Skeletal muscle tissue (tissue), 4 donors: ENCODE measurements around the gene RAPGEF4. TPM values are rescaled to one million over a fixed set of nuclear protein-coding genes. Genes with fewer than 3 reads are reported as not detected.
"Not testable (repeated sequence)": the region's sequence is repeated elsewhere in the genome, so short reads cannot be mapped to it uniquely, and the experiment has no call there.

ENCODE experiments used
- H3K27ac ChIP-seq: one replicate; pipeline ENCODE4 v1.7.0; 2013; ENCODE audit warnings: mild to moderate bottlenecking, low read depth, low read length, inconsistent platforms
- H3K27me3 ChIP-seq, 3 donors: one replicate each; pipeline ENCODE4 v1.7.0; 2013; ENCODE audit warnings: low read length in 3 of 3; ENCODE audit not compliant: control insufficient read depth in 3 of 3, insufficient read depth in 3 of 3
- H3K36me3 ChIP-seq, 3 donors: one replicate each; pipeline ENCODE4 v1.7.0; 2013; ENCODE audit warnings: low read length in 3 of 3; ENCODE audit not compliant: control insufficient read depth in 3 of 3, insufficient read depth in 3 of 3
- H3K4me1 ChIP-seq, 3 donors: one replicate each; pipeline ENCODE4 v1.7.0; 2013; ENCODE audit warnings: low read length in 3 of 3, mild to moderate bottlenecking in 3 of 3; ENCODE audit not compliant: control insufficient read depth in 3 of 3, insufficient read depth in 3 of 3
- H3K4me3 ChIP-seq, 3 donors: one replicate each; pipeline ENCODE4 v1.7.0; 2013; ENCODE audit warnings: low read length in 3 of 3
- H3K9ac ChIP-seq, 3 donors: one replicate each; pipeline ENCODE4 v1.7.0; 2013; ENCODE audit warnings: low read length in 3 of 3, mild to moderate bottlenecking in 3 of 3, moderate library complexity in 2 of 3, low read depth in 1 of 3
- H3K9me3 ChIP-seq, 3 donors: one replicate each; pipeline ENCODE4 v1.7.0; 2013; ENCODE audit warnings: low read length in 3 of 3; ENCODE audit not compliant: control insufficient read depth in 3 of 3
- total RNA-seq: library from RNA; depleted of rRNA; stranded (reverse); fragments of >200 nt; gene quantifications from one replicate; pipeline ENCODE4 v1.2.3, GENCODE V29; 2014
- donor health status: Osteomylitis.

RAPGEF4 gene
- total RNA-seq, 1 donor from 2014 or later, result 5.7 TPM

DNA sequence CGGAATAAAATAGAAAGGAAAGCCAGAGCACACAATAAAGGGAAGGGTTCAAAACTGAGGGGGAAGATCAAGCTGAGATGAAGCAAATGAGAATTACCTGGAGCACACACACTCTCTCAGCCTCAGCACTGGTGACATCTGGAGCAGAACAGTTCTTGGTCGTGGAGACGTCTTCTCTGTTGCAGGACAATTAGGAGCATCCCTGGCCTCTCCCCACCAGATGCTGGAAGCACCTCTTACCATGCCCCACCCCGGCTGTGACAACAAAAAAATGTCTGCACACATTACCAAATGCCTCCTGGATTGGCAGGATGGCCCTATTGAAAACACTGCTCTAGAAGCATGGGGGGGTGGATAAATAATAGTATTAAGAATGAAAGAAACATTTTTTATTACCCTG lies 296.4 kb downstream of the RAPGEF4 start:
- H3K4me3 ChIP-seq, result no peak overlapping the region
- peak overlapping the region; percentile 98 for H3K27ac ChIP-seq
- peak overlapping the region in 1 of 3 donors; percentile 41 for H3K9ac ChIP-seq
- H3K27me3 ChIP-seq, result no peaks in the 10 kb centered on the region
- peaks cover 41 to 52% (median 48%) of the 10 kb centered on the region in 3 donors for H3K4me1 ChIP-seq
- no peaks in the 10 kb centered on the region for H3K9me3 ChIP-seq
- no peaks in the 10 kb centered on the region for H3K36me3 ChIP-seq

- H3K9ac ChIP-seq, result no peak overlapping the region
- H3K27ac ChIP-seq, result peak overlapping the region; percentile 98
- no peaks in the 10 kb centered on the region for H3K27me3 ChIP-seq
- H3K36me3 ChIP-seq, result no peaks in the 10 kb centered on the region
- no peaks in the 10 kb centered on the region for H3K9me3 ChIP-seq
- no peak overlapping the region for H3K4me3 ChIP-seq
- peaks cover 41 to 58% (median 55%) of the 10 kb centered on the region in 3 donors for H3K4me1 ChIP-seq
Observed at GRCh38 chr2:173033084-173033483, 297.4 kb downstream of the RAPGEF4 start.

- H3K9ac ChIP-seq, result peak overlapping the region in 1 of 3 donors; percentile 34
- peaks cover 37 to 52% (median 49%) of the 10 kb centered on the region in 3 donors for H3K4me1 ChIP-seq
- peak overlapping the region; percentile 98 for H3K27ac ChIP-seq
- H3K27me3 ChIP-seq, result no peaks in the 10 kb centered on the region
- H3K4me3 ChIP-seq, result peak overlapping the region in 1 of 3 donors; percentile 23
- no peaks in the 10 kb centered on the region for H3K9me3 ChIP-seq
- H3K36me3 ChIP-seq, result no peaks in the 10 kb centered on the region
Observed at GRCh38 chr2:173034143-173034542, 298.5 kb downstream of the RAPGEF4 start.

GRCh38 chr2:173037245-173038120 lies 301.8 kb downstream of the RAPGEF4 start:
- peaks cover 16 to 32% (median 30%) of the 10 kb centered on the region in 3 donors for H3K4me1 ChIP-seq
- no peaks in the 10 kb centered on the region for H3K36me3 ChIP-seq
- H3K4me3 ChIP-seq, result peak overlapping the region in 2 of 3 donors; percentile 15 to 22
- no peaks in the 10 kb centered on the region for H3K27me3 ChIP-seq
- H3K9ac ChIP-seq, result peak overlapping the region; percentile 20 to 33 (median 28)
- no peaks in the 10 kb centered on the region for H3K9me3 ChIP-seq
- H3K27ac ChIP-seq, result peak overlapping the region; percentile 42

DNA sequence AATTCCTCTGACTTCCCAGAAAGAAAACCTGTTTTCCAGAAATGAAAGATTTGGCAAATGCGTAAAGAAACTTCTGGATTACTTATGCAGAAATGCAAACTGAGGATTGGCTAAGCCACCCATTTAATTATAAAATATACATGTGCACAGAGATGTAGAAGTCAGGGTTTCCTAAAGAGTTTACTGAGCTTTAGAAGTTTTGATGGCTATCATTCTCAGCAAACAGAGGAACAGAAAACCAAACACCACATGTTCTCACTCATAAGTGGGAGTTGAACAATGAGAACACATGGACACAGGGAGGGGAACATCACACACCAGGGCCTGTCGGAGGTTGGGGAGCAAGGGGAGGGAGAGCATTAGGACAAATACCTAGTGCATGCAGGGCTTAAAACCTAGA lies 302.6 kb downstream of the RAPGEF4 start:
- not testable (repeated sequence) for H3K27me3 ChIP-seq, H3K9me3 ChIP-seq, H3K4me3 ChIP-seq, H3K36me3 ChIP-seq
- H3K27ac ChIP-seq, result peak overlapping the region; percentile 42
- peaks cover 16 to 32% (median 26%) of the 10 kb centered on the region in 3 donors for H3K4me1 ChIP-seq
- H3K9ac ChIP-seq, result peak overlapping the region in 1 of 3 donors; percentile 20

DNA sequence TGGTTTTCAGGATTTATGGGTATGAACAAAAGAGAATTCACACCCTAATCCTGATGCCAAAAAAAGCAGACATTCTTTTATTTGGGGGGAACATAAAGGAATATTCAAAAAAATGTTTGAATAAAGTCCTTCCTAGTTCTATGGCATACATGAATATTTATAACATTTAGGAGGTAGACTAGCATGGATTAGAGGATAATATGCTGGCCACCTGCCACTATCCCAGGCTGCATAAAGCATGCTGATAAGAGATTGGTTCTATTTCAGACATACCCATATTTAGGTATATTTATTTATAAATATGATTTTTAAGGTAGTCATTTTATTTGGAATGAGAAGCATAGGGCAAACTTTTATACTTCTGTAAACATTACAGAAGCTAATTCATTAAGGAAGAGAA lies 305.1 kb downstream of the RAPGEF4 start:
- Histone ChIP-seq H3K4me1 (peaks cover 8 to 22% (median 17%) of the 10 kb centered on the region in 3 donors), H3K36me3 (no peaks in the 10 kb centered on the region), H3K4me3 (no peak overlapping the region), H3K9ac (no peak overlapping the region), H3K27me3 (no peaks in the 10 kb centered on the region), H3K27ac (no peak overlapping the region), H3K9me3 (no peaks in the 10 kb centered on the region)

GRCh38 chr2:173043476-173043875 lies 307.8 kb downstream of the RAPGEF4 start:
- Histone ChIP-seq H3K27me3 (no peaks in the 10 kb centered on the region), H3K27ac (no peak overlapping the region), H3K4me3 (no peak overlapping the region), H3K9ac (no peak overlapping the region), H3K4me1 (peaks cover 2 to 11% (median 4%) of the 10 kb centered on the region in 3 donors), H3K9me3 (no peaks in the 10 kb centered on the region), H3K36me3 (no peaks in the 10 kb centered on the region)

GRCh38 chr2:173043897-173044519 lies 308.4 kb downstream of the RAPGEF4 start:
- no peak overlapping the region for H3K4me3 ChIP-seq
- no peak overlapping the region for H3K9ac ChIP-seq
- no peaks in the 10 kb centered on the region for H3K9me3 ChIP-seq
- H3K4me1 ChIP-seq, result peaks cover 2 to 13% (median 5%) of the 10 kb centered on the region in 3 donors
- H3K27ac ChIP-seq, result no peak overlapping the region
- H3K27me3 ChIP-seq, result no peaks in the 10 kb centered on the region
- H3K36me3 ChIP-seq, result no peaks in the 10 kb centered on the region

DNA sequence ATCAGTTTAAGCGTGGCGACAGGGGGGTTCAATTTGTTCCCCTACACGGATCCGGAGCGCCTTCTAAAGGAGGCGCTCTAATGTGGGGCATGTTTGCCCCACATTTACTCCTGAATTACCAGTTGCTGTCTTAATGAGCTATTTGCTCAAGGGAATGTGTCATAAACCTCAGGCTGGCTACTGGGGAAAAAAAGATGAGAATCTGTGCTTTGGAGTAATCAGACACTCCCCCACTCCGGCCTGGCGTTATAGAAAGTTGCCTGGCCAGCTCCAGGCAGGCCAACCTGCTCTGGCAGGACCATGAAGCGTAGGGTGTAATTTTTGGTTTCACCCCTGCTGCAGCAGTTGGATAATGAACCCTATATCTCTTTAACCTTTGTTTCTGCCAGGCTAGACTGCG lies 309.0 kb downstream of the RAPGEF4 start:
- Histone ChIP-seq H3K4me1 (peaks cover 5 to 18% (median 6%) of the 10 kb centered on the region in 3 donors), H3K36me3 (no peaks in the 10 kb centered on the region), H3K27me3 (no peaks in the 10 kb centered on the region), H3K9ac (no peak overlapping the region), H3K4me3 (no peak overlapping the region), H3K27ac (no peak overlapping the region), H3K9me3 (no peaks in the 10 kb centered on the region)

GRCh38 chr2:173045181-173045580 lies 309.5 kb downstream of the RAPGEF4 start:
- Histone ChIP-seq H3K27me3 (no peaks in the 10 kb centered on the region), H3K4me1 (peaks cover 5 to 22% (median 9%) of the 10 kb centered on the region in 3 donors), H3K4me3 (no peak overlapping the region), H3K9ac (no peak overlapping the region), H3K27ac (no peak overlapping the region), H3K9me3 (no peaks in the 10 kb centered on the region), H3K36me3 (no peaks in the 10 kb centered on the region)
